Measurements from ENCODE around the gene WHRN.

Gene WHRN

GRCh38 chr9:114442022-114442421, 63.3 kb downstream of the WHRN start:
- Histone ChIP-seq H3K27me3 (ENCODE audit: insufficient read depth, poor library complexity, severe bottlenecking) (no peaks in the 10 kb centered on the region), H3K4me3 (replicated peaks; ENCODE audit: insufficient read depth, low read length) (no peak overlapping the region), H3K27ac (replicated peaks) (no peak overlapping the region)
- no peak for DNase-seq (ENCODE audit: low read depth in 1 of 2, low spot score in 1 of 2)
- TF ChIP-seq SPI1 (IDR thresholded peaks at IDR 0.05; ENCODE audit: borderline replicate concordance, low read depth) = no peak
- no peak for TF ChIP-seq POLR2AphosphoS5 (IDR thresholded peaks at IDR 0.05; ENCODE audit: low read depth)
- TF ChIP-seq CTCF (IDR thresholded peaks at IDR 0.05; ENCODE audit: insufficient read depth, low read length) = no peak
- no peak for TF ChIP-seq REST (IDR thresholded peaks at IDR 0.05; ENCODE audit: insufficient replicate concordance, low read depth)
- TF ChIP-seq GABPA (IDR thresholded peaks at IDR 0.05; ENCODE audit: low read depth) = no peak

GRCh38 chr9:114437401-114437893, 67.8 kb downstream of the WHRN start:
- Histone ChIP-seq H3K27me3 (ENCODE audit: insufficient read depth, poor library complexity, severe bottlenecking) (no peaks in the 10 kb centered on the region), H3K4me3 (replicated peaks; ENCODE audit: insufficient read depth, low read length) (no peak overlapping the region), H3K27ac (replicated peaks) (no peak overlapping the region)
- no peak for DNase-seq (ENCODE audit: low read depth in 1 of 2, low spot score in 1 of 2)
- no peak for TF ChIP-seq POLR2AphosphoS5 (IDR thresholded peaks at IDR 0.05; ENCODE audit: low read depth)
- no peak for TF ChIP-seq SPI1 (IDR thresholded peaks at IDR 0.05; ENCODE audit: borderline replicate concordance, low read depth)
- no peak for TF ChIP-seq GABPA (IDR thresholded peaks at IDR 0.05; ENCODE audit: low read depth)
- no peak for TF ChIP-seq REST (IDR thresholded peaks at IDR 0.05; ENCODE audit: insufficient replicate concordance, low read depth)
- TF ChIP-seq CTCF (IDR thresholded peaks at IDR 0.05; ENCODE audit: insufficient read depth, low read length) = no peak

GRCh38 chr9:114434878-114435311, 70.4 kb downstream of the WHRN start:
- Histone ChIP-seq H3K27me3 (ENCODE audit: insufficient read depth, poor library complexity, severe bottlenecking) (peaks cover 6% of the 10 kb centered on the region), H3K27ac (replicated peaks) (no peak overlapping the region), H3K4me3 (replicated peaks; ENCODE audit: insufficient read depth, low read length) (no peak overlapping the region)
- peak; percentile 10 to 27 for DNase-seq (ENCODE audit: low read depth in 1 of 2, low spot score in 1 of 2)
- peak; percentile 35 for TF ChIP-seq CTCF (IDR thresholded peaks at IDR 0.05; ENCODE audit: insufficient read depth, low read length)
- no peak for TF ChIP-seq POLR2AphosphoS5 (IDR thresholded peaks at IDR 0.05; ENCODE audit: low read depth)

GRCh38 chr9:114433720-114434255, 71.5 kb downstream of the WHRN start:
- H3K4me3 ChIP-seq (replicated peaks; ENCODE audit: insufficient read depth, low read length) = no peak overlapping the region
- TF ChIP-seq REST (IDR thresholded peaks at IDR 0.05; ENCODE audit: insufficient replicate concordance, low read depth) (no peak), CTCF (IDR thresholded peaks at IDR 0.05; ENCODE audit: insufficient read depth, low read length) (no peak), SPI1 (IDR thresholded peaks at IDR 0.05; ENCODE audit: borderline replicate concordance, low read depth) (no peak), GABPA (IDR thresholded peaks at IDR 0.05; ENCODE audit: low read depth) (no peak), POLR2AphosphoS5 (IDR thresholded peaks at IDR 0.05; ENCODE audit: low read depth) (no peak)
- no peak for DNase-seq (ENCODE audit: low read depth in 1 of 2, low spot score in 1 of 2)
- peaks cover 6% of the 10 kb centered on the region for H3K27me3 ChIP-seq (ENCODE audit: insufficient read depth, poor library complexity, severe bottlenecking)
- no peak overlapping the region for H3K27ac ChIP-seq (replicated peaks)
